22Rv1 (cell line): ENCODE measurements around the gene AUTS2.
"Not testable (repeated sequence)": the region's sequence is repeated elsewhere in the genome, so short reads cannot be mapped to it uniquely, and the experiment has no call there.

Experiments used
- H3K27ac ChIP-seq: fragments of 450-650 bp; 2 replicates; pipeline ENCODE4 v1.5.1; 2017
- CTCF ChIP-seq: fragments of 450-650 bp; IDR thresholded peaks from 2 replicates; pipeline ENCODE4 v1.5.1; 2017; ENCODE audit warnings: mild to moderate bottlenecking
- ZFX ChIP-seq: fragments of 450-650 bp; IDR thresholded peaks from 2 replicates; pipeline ENCODE4 v1.6.1; 2017; ENCODE audit warnings: antibody characterized with exemption, borderline replicate concordance

The AUTS2 gene

DNA sequence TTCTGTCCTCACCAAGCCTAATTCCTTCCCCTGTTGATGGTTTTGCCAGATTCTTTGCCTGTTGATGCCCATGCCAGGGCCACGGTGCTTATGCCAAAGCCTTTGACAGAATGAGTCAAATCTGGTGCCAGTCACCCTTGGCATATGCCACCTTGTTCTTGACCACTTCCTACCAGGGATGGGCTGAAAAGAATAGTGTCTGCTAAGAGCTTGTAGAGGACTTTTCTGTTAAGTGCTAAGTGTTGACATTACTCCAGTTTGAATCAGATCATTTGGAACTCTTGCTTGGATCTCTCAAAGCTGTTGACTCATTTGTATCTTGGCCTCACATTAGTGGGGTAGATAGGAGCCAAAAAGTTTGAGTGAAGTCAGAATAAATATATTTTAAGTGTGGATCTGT lies 661.2 kb downstream of the AUTS2 start:
- TF ChIP-seq ZFX: no peak
- TF ChIP-seq CTCF: no peak
- no peak overlapping the region for H3K27ac ChIP-seq

DNA sequence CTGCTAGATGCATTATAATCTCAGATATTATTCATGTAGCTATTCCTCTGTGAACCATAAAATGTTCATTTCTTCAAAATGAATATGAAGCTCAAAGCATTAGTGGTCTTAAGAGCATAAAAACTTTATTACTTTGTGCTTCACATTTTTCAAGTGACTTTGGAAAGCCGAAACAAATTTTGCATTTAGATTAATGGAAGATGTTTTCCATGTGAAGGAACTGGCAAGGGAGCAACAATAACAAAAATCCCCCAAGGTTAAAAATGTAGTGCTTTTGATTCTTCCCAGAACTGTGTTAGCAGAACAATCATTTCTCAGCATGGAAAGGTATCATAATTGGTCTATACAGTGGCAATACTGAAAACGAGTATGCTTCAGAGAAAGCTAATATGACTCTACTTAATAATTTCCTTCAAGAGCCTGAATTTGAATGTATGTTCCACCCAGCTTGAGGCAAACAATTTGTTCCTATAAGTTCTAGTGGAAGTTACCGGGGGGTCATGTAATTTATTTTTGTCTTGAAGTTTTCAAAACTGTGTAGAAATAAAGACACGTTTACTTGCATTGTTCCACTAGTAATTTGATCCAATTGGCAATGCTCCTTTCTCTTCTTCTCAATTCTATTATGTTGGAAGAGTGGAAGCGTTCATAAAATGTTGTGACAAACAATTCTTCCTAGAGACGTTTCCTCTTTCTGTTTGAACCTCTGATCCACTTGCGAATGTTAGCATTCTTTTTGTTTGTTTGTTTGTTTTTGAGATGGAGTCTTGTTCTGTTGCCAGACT lies 665.4 kb downstream of the AUTS2 start:
- TF ChIP-seq ZFX (no peak), CTCF (no peak)
- H3K27ac ChIP-seq: no peak overlapping the region

DNA sequence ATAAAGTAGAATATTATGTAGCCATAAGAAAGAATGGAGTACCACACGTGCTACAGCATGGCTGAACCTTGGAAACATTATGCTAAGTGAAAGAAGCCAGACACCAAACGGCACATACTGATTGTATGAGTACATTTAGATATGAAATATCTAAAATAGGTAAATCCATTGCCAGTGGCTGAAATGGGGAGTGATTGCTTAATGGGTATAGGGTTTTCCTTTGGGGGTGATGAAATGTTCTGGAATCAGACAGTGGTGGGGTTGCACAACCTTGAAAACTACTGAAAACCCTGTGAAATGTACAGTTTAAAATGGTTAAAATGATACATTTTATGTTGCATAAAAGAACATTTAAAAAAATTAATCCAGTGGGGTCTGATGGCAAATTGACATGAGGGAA lies 667.9 kb downstream of the AUTS2 start:
- no peak overlapping the region for H3K27ac ChIP-seq
- TF ChIP-seq ZFX: no peak
- no peak for TF ChIP-seq CTCF

GRCh38 chr7:70267381-70268120 lies 669.3 kb downstream of the AUTS2 start:
- H3K27ac ChIP-seq: no peak overlapping the region
- TF ChIP-seq CTCF: no peak

- H3K27ac ChIP-seq: no peak overlapping the region
- TF ChIP-seq ZFX: no peak
- TF ChIP-seq CTCF: no peak
Measured at GRCh38 chr7:70268179-70268578, 669.9 kb downstream of the AUTS2 start.

- H3K27ac ChIP-seq: no peak overlapping the region
- no peak for TF ChIP-seq CTCF
- TF ChIP-seq ZFX: no peak
Measured at GRCh38 chr7:70270149-70270548, 671.9 kb downstream of the AUTS2 start.

DNA sequence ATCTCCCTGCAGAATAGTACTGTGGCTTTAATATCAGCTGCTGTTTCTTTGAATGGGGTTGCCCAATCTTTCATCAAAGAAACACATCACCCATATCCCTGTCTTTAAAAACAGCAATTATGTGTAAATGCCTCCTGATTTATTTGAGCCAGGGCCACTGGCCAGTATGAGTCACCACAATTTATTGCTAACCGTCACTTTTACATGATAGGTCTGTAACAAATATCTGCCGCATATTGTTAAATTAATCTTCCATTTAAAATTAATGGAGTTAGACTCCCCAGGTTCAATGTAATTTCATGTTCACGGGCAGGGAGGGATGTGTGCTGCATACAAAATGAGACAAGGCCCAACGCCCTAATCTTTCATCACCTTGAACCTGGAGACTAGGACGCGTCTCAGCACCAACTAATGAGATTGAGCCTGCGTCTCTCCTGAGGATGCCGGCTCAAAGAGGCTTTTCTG lies 673.4 kb downstream of the AUTS2 start:
- TF ChIP-seq CTCF: no peak
- no peak for TF ChIP-seq ZFX
- no peak overlapping the region for H3K27ac ChIP-seq

DNA sequence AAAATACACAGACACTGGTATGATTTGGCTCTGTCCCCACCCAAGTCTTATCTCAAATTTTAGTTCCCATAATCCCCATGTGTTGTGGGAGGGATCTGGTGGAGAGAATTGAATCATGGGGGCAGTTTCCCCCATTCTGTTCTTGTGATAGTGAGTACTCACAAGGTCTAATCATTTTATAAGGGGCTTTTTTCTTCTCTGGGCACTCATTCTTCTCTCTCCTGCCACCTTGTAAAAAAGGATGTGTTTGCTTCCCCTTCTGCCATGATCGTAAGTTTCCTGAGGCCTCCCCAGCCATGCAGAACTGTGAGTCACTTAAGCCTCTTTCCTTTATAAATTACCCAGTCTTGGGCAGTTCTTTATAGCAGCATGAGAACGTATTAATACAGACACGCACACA lies 677.3 kb downstream of the AUTS2 start:
- not testable (repeated sequence) for H3K27ac ChIP-seq
